Right atrium auricular region (tissue), 2 donors: ENCODE data around the gene MTNR1B. TPM values are rescaled to one million over a fixed set of nuclear protein-coding genes. Genes with fewer than 3 reads are reported as not detected.

Experiments
- DNase-seq: peaks from one replicate; pipeline ENCODE4 v3.0.0-alpha.2; 2019; ENCODE audit warnings: low spot score
- H3K27ac ChIP-seq, 2 donors: fragments of 200-600 bp; sonication (generic); 1 replicate in 1 of 2; 2 replicates in 1 of 2; pipeline ENCODE4 v1.5.1; 2016 to 2019
- H3K27me3 ChIP-seq, 2 donors: fragments of 200-600 bp; sonication (generic); one replicate each; pipeline versions ENCODE4 v1.5.1 to v1.6.0; 2017 to 2019
- H3K36me3 ChIP-seq: fragments of 200-600 bp; sonication (generic); one replicate; pipeline ENCODE4 v1.5.1; 2016
- H3K4me1 ChIP-seq, 2 donors: fragments of 200-600 bp; sonication (generic); one replicate each; pipeline versions ENCODE4 v1.5.1 to v1.6.0; 2017 to 2019
- H3K4me3 ChIP-seq, 2 donors: fragments of 200-600 bp; sonication (generic); 1 replicate in 1 of 2; 2 replicates in 1 of 2; pipeline ENCODE4 v1.5.1; 2017 to 2019; ENCODE audit warnings: mild to moderate bottlenecking in 1 of 2, moderate library complexity in 1 of 2
- H3K9me3 ChIP-seq, 2 donors: fragments of 200-600 bp; sonication (generic); one replicate each; pipeline ENCODE4 v1.5.1; 2019
- CTCF ChIP-seq, 2 donors: fragments of 200-600 bp; sonication (generic); IDR thresholded peaks; one replicate each; pipeline ENCODE4 v1.5.1; 2019; ENCODE audit warnings: antibody characterized with exemption in 2 of 2
- total RNA-seq, 2 donors: library from RNA; depleted of rRNA; stranded (reverse); fragments of >200 nt; gene quantifications; one replicate each; pipeline ENCODE4 v1.1.0, GENCODE V29; 2016

Gene MTNR1B
- total RNA-seq, 2 donors from 2014 or later, result not detected

- DNase-seq, result no peak
- no peak overlapping the region for H3K27ac ChIP-seq
- H3K9me3 ChIP-seq, result no peaks in the 10 kb centered on the region
- H3K27me3 ChIP-seq, result peaks cover 0 to 12% of the 10 kb centered on the region in 2 donors
- no peaks in the 10 kb centered on the region for H3K4me1 ChIP-seq
- no peak overlapping the region for H3K4me3 ChIP-seq
- no peaks in the 10 kb centered on the region for H3K36me3 ChIP-seq
- TF ChIP-seq CTCF (IDR thresholded peaks at IDR 0.05), result no peak
These were observed 2.3 kb upstream of the MTNR1B start for GRCh38 chr11:92967178-92967577.

- Histone ChIP-seq H3K27me3 (peaks cover 0 to 12% of the 10 kb centered on the region in 2 donors), H3K27ac (no peak overlapping the region), H3K36me3 (no peaks in the 10 kb centered on the region), H3K9me3 (no peaks in the 10 kb centered on the region), H3K4me1 (no peaks in the 10 kb centered on the region), H3K4me3 (no peak overlapping the region)
- DNase-seq, result no peak
- TF ChIP-seq CTCF (IDR thresholded peaks at IDR 0.05), result no peak
These were observed 1.6 kb upstream of the MTNR1B start for GRCh38 chr11:92967867-92968266.

DNA sequence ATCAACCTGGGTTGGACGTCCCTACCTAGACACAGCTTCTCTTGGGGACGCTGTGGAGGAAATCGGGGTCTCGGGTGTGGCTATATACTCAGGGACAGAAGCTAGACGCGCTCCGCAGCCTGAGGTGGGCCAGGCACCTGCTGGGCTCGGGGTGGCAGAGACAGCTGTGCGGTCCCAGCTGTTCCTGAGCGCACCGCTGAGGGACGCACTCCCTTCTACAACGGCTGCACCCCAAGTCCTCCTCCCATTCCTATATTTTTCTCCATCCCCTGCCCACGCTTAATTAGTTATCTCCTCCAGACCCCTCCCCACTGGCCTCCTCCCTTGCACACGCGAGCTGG lies 188 bp upstream of the MTNR1B start:
- Histone ChIP-seq H3K9me3 (no peaks in the 10 kb centered on the region), H3K4me1 (no peaks in the 10 kb centered on the region), H3K36me3 (no peaks in the 10 kb centered on the region), H3K4me3 (no peak overlapping the region), H3K27me3 (peaks cover 0 to 12% of the 10 kb centered on the region in 2 donors), H3K27ac (no peak overlapping the region)
- no peak for DNase-seq
- no peak for TF ChIP-seq CTCF (IDR thresholded peaks at IDR 0.05)

DNA sequence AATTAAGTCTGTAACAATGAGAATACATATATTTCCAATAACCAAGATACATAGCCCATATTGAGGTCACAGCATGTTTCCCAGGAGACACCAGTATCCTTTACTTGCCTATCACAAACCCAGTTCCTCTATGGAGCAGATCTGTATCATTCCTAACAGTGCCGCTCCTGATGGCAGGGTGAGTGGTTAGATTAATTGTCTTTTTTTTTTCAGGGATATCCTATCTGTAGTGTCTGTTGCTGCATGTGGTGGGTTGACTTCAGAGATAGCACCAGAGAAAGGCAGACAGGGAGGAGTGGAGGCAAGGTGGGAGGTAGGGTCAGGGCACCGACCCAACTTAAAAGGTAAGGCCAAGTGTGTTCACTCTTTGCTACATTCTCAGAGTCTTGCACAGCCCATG lies 2.8 kb downstream of the MTNR1B start:
- no peak overlapping the region for H3K4me3 ChIP-seq
- H3K36me3 ChIP-seq, result no peaks in the 10 kb centered on the region
- peaks cover 0 to 12% of the 10 kb centered on the region in 2 donors for H3K27me3 ChIP-seq
- H3K9me3 ChIP-seq, result no peaks in the 10 kb centered on the region
- H3K4me1 ChIP-seq, result no peaks in the 10 kb centered on the region
- H3K27ac ChIP-seq, result no peak overlapping the region
- TF ChIP-seq CTCF (IDR thresholded peaks at IDR 0.05), result no peak
- DNase-seq, result no peak

- H3K27me3 ChIP-seq, result peaks cover 0 to under 1% of the 10 kb centered on the region in 2 donors
- DNase-seq, result no peak
- H3K4me3 ChIP-seq, result no peak overlapping the region
- H3K36me3 ChIP-seq, result no peaks in the 10 kb centered on the region
- no peak for TF ChIP-seq CTCF (IDR thresholded peaks at IDR 0.05)
- no peaks in the 10 kb centered on the region for H3K4me1 ChIP-seq
- no peak overlapping the region for H3K27ac ChIP-seq
- no peaks in the 10 kb centered on the region for H3K9me3 ChIP-seq
These were observed 5.8 kb downstream of the MTNR1B start for GRCh38 chr11:92975285-92975684.

GRCh38 chr11:92976681-92977080 lies 7.2 kb downstream of the MTNR1B start:
- no peak overlapping the region for H3K4me3 ChIP-seq
- no peak for DNase-seq
- no peak overlapping the region for H3K27ac ChIP-seq
- no peaks in the 10 kb centered on the region for H3K4me1 ChIP-seq
- TF ChIP-seq CTCF (IDR thresholded peaks at IDR 0.05), result no peak
- no peaks in the 10 kb centered on the region for H3K36me3 ChIP-seq
- H3K9me3 ChIP-seq, result no peaks in the 10 kb centered on the region
- no peaks in the 10 kb centered on the region for H3K27me3 ChIP-seq
